ENCODE results near the gene RNF208.

The RNF208 gene

DNA sequence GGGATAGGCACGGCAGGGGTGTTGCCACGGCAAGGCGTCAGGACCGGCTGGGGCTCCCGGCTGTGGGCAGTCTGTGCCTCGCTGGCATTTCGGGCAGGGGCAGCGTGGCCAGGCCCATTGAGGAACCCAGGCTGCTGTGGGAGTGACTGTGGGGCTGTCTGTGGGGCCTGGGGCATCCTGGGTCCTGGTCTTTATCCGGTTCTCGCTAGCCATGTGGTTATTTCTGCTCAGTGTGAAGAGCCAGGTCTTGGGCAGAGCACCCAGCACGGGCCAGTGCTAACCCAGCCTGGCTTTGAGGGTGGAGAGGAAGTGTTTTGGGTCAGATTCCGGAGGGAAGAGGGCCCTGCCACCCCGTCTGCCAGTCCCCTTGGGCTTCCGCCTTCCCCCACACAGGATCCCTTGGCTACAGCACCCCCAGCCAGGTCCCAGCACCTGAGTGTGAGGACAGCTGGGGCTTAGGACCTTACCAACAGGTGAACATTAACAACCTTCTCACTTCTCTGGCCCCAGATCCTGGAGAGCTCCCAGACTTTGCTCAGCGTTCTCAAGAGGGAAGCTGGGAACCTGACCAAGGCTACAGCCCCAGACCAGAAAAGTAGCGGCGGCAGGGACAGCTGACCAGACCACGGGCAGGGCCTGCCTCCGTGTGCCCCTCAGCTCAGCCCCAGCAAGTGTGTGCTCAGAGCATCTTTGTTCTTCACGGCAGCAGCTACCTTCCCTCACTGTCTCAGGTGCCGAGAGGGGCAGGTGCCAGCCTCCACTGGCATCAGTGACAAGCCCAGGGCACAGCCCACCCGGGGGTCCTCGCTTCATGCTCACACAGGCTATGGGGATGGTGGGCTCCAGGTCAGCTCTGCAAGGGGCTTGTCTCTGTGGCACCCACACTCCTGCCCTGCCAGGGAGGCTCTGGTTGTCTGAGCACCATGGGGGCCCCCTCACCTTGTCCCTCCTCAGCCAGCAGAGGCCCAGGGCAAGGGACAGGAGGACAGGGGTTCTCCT lies 32.4 kb downstream of the RNF208 start:
- DNase-seq: no peak

DNA sequence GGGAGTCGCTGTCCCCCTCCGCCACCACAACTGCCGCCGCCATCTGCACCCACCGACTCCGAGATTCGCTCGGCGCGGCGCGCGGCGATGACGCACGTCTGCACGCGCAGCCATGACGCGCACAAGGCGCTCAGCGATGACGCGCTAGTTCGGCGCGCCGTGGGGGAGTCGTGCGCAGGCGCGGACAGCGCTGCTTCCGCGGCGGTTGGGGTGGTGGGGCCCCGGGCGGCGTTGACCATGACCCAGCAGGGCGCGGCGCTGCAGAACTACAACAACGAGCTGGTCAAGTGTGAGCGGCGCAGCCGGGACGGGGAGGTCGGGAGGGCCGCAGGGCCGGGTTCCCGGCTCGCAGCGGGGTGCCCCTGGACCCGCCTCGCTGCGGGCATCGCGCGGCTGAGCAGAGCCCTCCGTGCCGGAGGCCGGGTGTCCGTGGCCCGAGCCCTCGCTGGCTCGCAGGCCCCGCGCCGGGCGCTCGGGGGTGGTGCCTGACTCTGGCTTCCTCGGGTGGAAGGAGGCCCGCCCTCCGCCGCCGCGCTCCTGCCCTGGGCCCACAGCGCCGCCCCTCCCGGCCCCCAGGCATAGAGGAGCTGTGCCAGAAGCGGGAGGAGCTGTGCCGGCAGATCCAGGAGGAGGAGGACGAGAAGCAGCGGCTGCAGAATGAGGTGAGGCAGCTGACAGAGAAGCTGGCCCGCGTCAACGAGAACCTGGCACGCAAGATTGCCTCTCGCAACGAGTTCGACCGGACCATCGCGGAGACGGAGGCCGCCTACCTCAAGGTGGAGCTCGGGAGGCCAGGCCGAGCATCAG lies 33.3 kb downstream of the RNF208 start, which contains the start of the genes ANAPC2 and SSNA1:
Gene ANAPC2 (minus strand): TSS at position 71 of the 807 bp plus-strand sequence. CDS start 28 bp downstream, at position 43.
Gene SSNA1 (plus strand): TSS at position 187 of the 807 bp plus-strand sequence. CDS start 51 bp downstream, at position 238.
- DNase-seq: peak; percentile 66

DNA sequence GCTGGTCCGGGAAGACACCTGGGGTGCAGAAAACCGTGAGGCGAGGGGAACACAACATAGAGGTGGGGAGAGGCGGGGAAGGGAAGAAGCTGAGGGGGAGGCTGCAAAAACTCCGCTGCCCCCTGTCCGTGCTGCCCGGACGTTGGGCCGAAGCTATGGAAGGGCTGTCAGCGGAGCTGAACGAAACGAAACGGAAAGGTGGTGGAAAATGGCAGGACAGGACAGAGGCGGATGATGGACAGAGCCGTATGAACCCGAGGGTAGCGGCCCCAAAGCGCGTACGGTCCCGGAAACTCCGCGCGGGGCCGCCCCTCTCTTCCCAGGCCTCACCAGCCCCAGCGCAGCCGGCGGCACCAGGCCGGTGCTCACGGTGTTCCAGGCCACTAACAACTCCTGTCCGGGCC lies 34.0 kb downstream of the RNF208 start:
- no peak for DNase-seq

DNA sequence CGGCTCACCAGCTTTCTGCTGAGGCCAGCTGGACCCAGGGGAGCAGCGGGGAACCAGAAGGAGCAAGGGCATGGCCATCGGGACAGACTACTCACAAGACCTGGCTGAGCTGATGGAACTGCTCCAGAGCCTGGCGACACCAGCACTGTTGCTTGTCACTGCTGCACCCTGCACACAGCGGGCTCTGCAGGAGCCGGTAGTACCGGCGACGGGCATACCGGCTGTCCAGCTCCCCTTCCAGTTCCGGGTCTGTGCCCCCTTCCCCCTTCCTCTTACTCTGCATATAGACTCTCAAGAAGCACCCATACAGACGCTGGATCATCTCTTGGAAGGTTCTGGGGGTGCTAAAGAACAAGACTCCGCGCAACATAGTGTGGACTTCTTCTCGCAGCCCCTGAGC lies 34.7 kb downstream of the RNF208 start:
- no peak for DNase-seq

DNA sequence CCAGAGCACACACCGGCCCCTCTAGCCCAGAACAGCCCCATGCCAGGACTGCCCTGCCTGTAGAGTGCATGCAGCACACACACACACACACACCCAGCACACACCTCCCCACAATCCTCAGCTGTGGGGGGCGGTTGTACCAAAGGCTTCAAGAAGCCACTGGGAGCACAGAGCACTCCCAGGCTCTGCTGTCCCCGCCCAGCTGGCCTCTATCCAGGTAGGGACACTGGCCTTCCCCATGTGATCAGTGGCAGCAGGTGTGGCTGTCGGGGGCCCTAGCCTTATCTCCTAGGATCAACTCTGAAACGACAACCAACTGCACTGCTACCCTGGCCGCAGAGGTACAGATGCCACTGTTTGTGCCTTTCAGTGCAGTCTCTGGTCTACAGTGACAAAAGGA lies 35.7 kb downstream of the RNF208 start:
- no peak for DNase-seq

DNA sequence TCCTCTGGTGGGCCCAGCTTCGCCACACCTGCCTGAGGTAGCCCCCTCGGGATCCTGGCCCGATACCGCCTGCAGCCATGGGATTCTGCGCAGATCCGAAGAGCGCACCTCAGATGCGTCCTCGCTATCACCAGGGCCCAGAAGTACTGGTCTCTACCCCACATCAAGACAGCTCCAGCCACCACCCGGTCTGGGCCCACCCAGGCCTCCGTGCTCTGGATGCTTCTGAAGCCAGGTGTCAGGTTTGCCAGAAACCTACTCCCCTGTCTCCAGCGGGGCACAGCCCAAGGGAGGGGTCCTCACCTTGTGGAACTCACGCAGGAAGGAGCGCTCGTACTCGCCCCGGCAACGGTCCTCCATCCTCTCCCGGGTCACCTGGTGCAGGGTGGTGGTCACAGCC lies 36.1 kb downstream of the RNF208 start:
- no peak for DNase-seq

DNA sequence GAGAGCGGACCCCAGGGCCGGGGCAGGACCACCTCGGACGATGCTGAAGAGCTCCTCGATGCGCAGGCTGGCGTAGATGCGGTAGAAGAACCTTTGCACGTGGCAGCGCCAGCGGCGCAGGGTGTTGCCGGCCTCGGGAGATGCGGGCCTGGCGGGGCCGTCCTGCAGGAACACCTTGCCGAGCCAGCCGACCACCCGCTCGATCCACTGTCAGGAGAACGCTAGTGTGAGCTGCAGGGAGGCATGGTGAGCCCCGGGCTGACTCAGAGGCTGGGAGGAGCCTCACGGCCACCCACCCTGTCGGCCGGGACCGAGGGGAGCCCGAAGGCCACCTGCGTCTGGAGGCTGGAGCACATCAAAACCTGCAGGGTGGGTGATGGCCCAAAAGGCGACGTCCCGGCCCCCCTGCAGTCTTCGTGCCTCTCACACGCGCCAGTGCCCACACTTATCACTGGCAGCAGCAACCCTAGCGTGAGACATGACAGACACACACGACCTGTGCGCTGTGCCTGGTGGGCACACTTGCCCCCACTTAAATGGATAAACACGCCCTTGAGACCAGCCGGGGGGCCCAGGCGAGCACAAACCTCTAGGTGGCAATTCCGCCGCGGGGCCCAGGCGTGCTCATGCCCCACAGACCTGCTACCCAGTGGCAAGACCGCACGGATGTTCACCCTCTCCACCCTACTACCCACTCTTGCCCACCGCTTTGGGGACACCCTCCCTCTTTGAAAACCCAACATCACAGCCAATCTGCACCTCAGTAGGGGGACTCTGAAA lies 37.0 kb downstream of the RNF208 start:
- DNase-seq: no peak

DNA sequence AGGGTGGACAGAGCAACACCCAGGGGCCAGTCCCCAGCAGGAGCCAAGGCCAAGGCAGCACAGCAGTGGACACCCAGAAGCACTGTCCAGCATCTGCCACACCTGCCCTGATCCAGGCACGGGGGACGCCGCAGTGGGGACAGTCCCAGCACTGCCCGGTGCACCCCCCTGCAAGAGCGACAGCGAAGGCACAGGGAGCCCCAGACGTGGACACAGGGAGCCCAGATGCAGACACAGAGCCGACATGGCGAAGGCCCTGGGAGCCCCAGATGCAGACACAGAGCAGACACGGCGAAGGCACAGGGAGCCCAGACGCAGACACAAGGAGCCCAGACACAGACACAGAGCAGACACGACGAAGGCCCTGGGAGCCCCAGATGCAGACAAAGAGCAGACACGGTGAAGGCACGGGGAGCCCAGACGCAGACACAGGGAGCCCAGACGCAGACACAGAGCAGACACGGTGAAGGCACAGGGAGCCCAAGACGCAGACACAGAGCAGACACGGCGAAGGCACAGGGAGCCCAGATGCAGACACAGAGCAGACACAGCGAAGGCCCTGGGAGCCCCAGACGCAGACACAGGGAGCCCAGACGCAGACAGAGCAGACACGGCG lies 38.0 kb downstream of the RNF208 start:
- no peak for DNase-seq

DNA sequence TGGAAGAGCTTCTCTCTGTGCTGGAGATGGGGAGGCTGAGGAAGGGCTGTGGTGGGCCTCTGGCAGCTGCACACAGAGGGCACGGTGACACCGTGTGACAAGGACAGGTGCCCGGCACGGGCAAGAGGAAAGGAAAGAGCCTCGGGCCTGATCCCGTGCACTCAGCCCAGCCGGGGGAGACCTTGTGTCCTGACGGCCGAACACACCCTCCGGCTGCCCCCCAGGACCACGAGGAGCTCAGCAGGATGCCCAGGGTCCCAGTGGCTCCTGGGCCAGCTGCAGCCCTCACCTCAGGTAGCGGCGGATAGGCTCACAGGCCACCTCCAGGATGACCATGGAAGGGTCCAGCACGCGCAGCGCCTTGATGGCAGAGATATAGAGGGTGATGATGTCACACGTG lies 39.2 kb downstream of the RNF208 start:
- DNase-seq: no peak

DNA sequence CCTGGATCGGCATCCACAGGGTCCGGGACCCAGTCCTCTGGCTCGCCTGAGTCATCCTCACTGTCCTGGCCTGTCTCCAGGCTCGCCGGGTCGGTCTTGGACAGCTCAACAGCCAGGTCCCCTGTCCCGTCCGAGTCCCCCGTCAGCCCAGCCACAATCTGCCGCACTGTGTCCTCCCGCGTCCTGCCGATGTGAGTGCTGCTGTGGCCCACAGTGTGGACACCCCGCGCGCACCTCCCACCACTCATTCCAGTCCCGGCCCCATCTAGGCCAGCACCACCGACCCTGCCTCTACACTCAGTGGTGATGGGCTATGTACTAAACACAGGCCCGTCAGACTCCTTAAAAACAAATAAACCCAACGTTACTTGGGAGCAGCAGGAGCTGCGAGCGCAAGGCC lies 40.4 kb downstream of the RNF208 start:
- no peak for DNase-seq

DNA sequence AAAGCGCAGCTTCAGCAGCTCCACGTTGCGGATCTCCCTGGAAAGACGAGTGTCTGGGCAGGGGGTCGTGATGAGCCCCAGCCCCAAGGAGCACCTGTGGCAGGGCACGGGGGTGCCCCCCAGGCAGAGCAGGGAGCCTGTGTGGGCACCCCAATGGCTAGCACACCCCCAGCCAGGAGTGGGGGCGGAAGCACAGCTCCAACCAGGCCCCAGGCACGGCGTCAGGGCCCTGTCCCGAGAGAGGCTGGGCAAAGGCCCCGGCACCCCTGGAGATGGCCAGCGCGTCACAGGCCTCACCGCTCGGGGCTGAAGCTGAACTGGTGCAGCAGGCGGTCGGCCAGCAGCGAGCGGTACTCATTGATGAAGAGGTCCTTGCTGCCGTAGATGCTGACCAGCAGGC lies 41.5 kb downstream of the RNF208 start:
- DNase-seq: no peak

DNA sequence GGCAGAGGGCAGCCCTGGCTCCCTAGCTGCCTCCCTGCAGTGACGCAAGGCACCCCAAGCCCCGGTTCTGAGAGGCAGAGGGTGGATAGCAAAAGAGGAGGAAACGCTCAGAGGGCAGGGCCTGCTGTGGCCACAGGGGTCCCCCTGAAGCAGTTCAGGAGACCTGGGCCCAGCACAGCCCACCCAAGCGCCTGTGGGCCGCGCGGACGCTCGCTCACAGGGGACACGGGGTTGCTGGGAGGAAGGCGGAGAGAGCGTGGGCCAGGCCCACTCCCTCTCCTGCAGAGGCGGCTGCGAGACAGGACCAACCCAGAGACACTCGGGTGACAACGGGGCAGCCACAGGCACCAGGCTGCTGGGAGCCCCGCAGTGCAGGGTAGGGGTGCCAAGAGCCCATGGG lies 42.3 kb downstream of the RNF208 start:
- no peak for DNase-seq

DNA sequence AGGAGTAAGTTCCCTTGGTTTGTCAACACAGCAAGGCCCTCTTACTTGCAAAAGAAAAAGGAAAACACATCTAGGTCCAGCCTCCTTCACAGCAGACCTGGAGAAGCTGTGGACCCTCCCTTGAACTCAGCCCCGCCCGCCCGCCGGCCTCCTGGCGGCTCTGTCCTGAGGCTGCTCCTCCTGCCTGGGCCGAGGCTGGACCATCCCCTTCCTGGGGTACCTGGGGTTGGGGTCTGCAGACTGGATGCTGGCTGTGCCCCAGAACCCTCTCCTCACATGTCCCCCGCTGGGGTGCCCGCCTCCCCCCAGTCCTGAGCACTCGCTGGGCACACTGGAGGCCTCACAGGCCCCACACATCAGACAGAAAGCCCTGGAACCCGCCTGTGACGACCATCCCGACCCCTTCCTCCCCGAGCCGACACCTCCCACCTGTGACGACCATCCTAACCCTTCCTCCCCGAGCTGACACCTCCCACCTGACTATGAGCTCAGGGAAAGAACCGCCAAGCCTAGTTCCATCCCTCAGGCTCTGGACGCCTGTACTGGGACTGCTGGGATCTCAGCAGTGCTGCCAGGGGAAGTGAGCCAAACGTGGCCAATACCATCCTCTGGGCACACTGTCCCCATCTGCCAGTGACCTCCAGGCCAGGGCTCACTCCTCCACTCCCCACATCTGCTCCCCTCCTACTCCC lies 43.0 kb downstream of the RNF208 start:
- no peak for DNase-seq

DNA sequence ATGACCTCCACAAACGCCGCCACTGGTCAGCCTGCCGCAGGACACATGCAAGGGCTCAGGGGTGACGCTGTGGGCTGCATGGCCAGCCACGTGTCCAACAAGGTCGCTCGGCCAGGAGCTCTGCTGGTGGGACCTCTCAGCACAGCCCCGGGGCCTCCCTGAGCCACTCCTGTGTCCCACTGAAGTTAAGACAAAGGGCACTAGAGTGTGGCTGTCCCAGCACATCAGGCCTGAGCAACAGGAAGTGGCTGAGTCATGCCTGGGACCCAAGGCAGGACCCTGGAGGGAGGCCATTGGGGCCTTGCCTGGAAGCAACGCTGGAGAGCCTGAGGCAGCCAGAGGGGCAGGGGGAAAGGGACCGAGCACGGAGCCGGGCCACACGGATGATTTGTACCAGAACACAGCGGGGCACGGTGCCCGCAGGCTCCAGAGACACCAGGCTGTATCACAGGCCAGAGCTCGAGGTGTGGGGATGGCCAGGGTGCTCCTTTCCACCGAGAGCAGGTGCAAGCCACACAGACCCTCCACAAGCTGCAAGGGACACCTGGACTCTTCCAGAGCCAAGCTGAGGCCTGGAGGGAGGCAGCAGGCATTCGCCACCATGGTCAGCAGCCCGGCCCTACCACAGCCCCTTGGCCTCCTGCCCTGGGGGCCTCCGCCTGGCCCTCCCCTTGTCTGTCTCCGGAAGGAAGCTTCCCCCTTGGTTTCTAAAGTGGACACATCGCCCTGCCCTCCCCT lies 43.7 kb downstream of the RNF208 start:
- no peak for DNase-seq

DNA sequence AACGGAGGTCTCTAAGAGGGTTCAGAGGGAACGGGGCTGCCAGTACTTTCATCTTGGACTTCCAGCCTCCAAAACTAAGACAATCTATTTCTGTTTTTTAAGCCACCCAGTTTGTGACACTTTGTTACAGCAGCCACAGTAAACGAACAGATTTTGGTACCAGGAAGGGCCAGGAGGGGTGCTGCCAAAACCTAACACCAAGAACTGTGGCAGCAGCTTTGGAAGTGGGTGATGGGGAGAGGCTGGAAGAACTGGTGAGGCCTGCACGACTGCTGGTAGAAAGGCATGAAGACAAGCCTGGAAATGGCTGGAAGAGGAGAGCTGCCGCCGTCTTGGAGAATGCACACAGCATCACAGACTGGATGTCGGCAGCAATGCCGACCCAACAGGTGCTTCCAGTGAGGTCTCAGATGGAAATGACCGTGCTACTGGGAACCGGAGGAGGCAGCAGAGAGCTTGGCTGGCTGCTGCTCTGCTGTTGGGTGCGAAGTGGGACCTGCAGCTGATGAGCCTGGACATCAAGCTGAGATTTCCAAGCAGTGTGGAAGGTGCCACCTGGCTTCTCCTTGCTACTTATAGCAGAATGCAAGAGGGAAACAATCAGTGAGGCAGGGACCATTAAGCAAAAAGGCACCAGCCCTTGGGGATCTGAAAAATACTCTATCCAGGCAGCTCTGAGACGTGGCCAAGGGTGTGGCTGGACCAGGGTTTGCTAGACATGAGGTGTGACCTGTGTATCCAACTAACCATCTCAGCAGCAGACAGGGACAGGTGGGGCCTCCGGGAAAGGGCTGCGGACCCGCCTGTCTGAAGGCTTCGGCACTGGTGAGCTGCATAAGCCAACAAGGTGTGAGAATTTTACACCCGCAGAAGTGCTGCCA lies 45.5 kb downstream of the RNF208 start:
- DNase-seq: no peak

DNA sequence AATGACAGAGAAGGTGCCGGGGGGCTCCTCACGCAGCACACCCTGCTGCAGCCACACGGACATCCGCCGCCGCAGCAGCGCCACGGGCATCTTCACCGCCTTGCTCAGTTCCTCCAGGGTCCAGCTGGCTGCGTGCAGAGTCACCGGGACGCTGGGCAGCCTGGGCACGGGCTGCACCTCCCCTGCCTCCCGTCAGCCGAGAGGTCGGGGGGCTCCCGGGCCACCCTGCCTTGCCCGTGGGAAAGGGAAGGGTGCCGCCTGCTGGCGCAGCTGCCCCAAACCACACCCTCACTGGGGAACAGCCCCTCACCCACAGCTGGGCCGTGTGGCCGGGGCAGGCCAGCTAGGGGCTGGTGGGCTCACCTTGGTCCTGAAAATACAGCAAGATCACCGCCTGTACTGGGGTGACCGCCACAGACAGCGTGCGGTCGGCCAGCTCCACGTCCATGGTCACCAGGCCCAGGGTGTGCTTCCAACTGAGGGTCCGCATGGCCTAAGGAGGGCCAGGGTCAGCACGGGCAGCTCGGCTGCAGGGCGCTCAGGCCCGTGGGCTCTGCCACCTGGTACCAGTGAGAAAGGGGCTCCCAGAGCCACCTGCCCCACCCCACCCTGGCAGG lies 46.6 kb downstream of the RNF208 start:
- DNase-seq: no peak

DNA sequence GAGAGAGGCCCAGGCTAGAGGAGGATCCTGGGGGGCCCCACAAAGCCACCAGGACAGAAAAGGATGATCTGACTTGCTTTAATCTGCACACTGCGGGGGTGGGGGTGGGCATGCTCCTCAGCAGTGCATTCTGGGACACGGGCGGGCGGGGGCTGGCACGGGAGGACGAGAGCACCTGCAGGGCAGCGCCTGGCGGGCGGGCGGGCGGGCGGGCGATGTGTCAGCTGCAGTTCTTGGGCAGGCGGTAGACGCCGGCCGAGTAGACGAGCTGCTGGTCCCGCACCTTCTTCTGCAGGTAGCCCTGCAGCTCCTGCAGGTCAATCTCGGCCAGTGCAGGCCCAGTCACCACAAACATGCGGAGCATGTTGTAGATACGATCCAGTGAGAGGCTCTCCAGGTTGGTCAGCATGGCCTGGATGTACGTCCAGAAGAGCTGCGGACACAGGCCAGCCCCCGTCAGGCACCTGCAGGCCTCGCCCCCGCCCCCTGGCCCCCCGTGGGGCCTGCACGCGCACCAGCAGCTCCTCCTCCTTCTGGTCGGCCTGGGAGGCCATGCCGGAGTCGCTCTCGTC lies 47.2 kb downstream of the RNF208 start:
- DNase-seq: no peak

DNA sequence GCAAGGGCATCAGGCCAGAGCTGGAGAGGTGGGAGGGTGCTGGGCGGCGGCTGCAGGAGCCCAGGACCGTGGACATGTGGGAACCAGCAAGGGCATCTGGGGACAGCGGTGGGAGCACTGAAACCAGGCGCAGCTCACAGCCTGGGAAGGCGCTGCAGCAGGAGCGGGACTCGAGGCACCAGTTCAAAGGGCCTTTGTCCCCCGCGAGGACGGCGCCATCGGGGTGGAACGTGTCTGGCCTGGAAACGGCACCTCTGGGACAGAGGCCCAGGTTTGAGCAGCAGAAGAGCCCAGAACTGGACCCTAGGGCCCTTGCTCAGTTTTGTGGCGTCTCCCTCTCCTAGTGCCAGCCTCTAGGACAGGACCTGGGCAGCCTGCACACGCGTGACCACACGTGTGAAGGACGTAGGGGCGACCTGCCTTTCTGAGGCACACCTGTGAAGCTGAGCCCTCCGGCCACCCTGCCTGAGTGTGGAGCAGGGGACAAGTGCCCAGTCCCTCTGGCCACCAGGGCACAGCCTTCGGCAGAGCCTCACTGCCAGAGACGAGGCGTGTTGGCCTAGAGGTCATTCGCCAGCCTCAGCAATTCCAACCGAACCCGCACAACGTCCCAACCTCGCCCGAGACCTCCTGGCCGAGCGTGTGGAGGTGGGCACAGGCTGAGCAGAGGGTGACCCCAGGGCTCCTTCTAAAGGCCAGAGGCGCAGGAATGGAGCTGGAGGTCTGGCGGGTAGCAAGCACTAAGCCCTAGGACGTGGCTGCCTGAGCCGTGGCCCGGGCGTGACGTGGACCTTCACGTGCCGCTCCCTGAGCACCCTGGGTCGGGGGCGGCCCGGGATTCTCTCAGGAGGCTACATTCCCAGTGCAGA lies 48.0 kb downstream of the RNF208 start:
- DNase-seq: no peak
